Natural killer cell treated with Interleukin-12 subunit alpha and Interleukin-12 subunit beta and Interleukin-15 and Interleukin-18, amount 100 ng/mL, for 72 hours (primary cell): ENCODE results near the gene FAM83B. TPM values are rescaled to one million over a fixed set of nuclear protein-coding genes. Genes with fewer than 3 reads are reported as not detected.

Source experiments
- ATAC-seq, 2 donors: fragments of 150-1000 bp; cut with Tn5 transposase in 1 of 2; sonication (Bioruptor Pico), chemical (Tn5 transposase) in 1 of 2; 2 replicates each; pipeline ENCODE4 v1.10.0; 2021
- DNase-seq: peaks from one replicate; pipeline ENCODE4 v3.0.0; 2022; ENCODE audit warnings: low spot score
- H3K27ac Mint-ChIP-seq, 2 donors: 1 replicate in 1 of 2; 2 replicates in 1 of 2; pipeline ENCODE4 v1.8.0; 2022; ENCODE audit warnings: mixed read lengths in 2 of 2, mild to moderate bottlenecking in 1 of 2, moderate library complexity in 1 of 2
- H3K27me3 Mint-ChIP-seq, 2 donors: 1 replicate in 1 of 2; 2 replicates in 1 of 2; pipeline ENCODE4 v1.8.0; 2022; ENCODE audit warnings: mixed read lengths in 2 of 2
- H3K36me3 Mint-ChIP-seq: one replicate; pipeline ENCODE4 v1.8.0; 2022; ENCODE audit warnings: mixed read lengths
- H3K4me1 Mint-ChIP-seq, 2 donors: 1 replicate in 1 of 2; 2 replicates in 1 of 2; pipeline ENCODE4 v1.8.0; 2022; ENCODE audit warnings: low read depth in 2 of 2, mixed read lengths in 2 of 2, mild to moderate bottlenecking in 1 of 2
- H3K4me3 Mint-ChIP-seq: one replicate; pipeline ENCODE4 v1.8.0; 2022; ENCODE audit warnings: mixed read lengths
- H3K9me3 Mint-ChIP-seq: 2 replicates; pipeline ENCODE4 v1.8.0; 2022; ENCODE audit warnings: mixed read lengths
- total RNA-seq, 2 donors: library from RNA; stranded (reverse); gene quantifications; one replicate each; pipeline ENCODE4 v1.2.3, GENCODE V29; 2022

FAM83B gene
- total RNA-seq, 2 donors from 2014 or later, result not detected

DNA sequence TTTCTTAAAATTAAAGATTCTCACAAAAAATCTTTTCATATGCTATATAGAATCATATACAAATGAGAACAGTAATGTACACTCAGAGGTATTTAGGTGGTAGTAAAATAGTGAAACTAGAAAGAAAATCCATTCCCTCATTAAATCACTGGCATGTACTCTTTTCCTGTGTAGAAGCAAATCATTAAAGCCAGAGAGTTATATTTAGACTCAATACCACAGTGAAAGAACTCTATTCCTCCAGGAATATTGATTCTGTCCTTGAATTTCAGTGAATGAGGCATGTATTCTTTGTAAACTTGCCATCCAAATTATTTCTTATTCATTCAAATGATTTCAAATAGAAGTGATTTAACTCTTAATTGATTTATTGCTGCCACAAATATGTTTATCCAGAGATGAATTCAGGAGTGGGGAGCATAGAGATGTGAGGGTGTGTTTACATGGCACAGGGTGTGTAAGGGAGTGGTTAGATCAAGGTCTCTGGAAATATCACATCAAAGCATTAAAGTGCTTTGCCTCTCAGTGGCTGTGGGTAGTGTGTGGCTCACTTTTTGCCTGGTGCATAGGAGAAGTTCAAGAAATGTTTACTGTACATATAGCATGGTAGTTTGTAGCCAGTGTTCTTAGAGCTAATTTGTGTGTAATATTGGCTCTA, 141.2 kb downstream of the FAM83B start:
- Mint-ChIP-seq H3K4me3 (no peak overlapping the region), H3K27ac (no peak overlapping the region), H3K36me3 (peaks cover 11% of the 10 kb centered on the region), H3K27me3 (no peaks in the 10 kb centered on the region), H3K9me3 (peaks cover 5% of the 10 kb centered on the region), H3K4me1 (no peaks in the 10 kb centered on the region)
- ATAC-seq, result no peak
- DNase-seq, result no peak

DNA sequence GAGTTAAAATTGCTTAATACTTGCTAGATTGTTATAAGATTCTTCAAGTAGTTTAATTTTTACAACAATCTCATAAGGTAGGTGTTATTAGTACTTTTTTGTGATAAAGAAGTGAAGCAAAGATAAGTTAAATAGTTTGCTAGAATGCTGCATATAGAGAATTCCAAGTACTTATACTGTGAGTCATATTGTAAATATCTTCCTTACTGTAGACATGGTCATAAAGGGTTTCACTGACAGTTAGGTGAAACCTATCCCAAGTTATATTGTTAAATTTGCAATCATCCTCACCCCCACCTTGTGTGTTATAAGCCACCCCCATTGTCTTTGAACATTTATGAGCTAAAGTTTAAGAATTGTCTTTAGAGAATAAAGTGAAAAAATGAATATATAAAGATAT, 142.0 kb downstream of the FAM83B start:
- Mint-ChIP-seq H3K36me3 (peaks cover 18% of the 10 kb centered on the region), H3K4me3 (no peak overlapping the region), H3K27ac (no peak overlapping the region), H3K27me3 (no peaks in the 10 kb centered on the region), H3K4me1 (no peaks in the 10 kb centered on the region), H3K9me3 (peaks cover 5% of the 10 kb centered on the region)
- ATAC-seq (no peak), DNase-seq (no peak)

DNA sequence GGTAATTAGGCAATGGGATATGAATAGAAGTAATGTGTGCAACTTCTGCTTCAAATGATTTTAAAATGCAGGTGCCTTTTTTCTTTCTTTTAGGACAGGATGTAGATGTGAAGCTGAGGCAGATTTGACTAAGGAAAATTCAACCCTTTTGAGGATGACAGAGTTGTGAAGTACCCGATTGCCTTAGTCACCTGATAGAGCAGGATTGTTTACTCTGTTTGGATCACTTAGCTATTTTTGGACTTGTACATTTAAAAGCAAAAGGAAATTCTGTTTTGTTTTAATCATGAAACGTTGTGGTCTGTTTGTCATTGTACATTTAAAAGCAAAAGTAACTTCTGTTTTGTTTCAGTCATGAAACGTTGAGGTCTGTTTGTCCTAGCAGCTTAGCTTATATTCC, 143.4 kb downstream of the FAM83B start:
- peaks cover 26% of the 10 kb centered on the region for H3K36me3 Mint-ChIP-seq
- no peak overlapping the region for H3K27ac Mint-ChIP-seq
- no peak overlapping the region for H3K4me3 Mint-ChIP-seq
- DNase-seq (no peak), ATAC-seq (no peak)
- peaks cover 5% of the 10 kb centered on the region for H3K9me3 Mint-ChIP-seq
- H3K4me1 Mint-ChIP-seq, result no peaks in the 10 kb centered on the region
- H3K27me3 Mint-ChIP-seq, result no peaks in the 10 kb centered on the region
